ENCODE results near the gene CD63. TPM values are rescaled to one million over a fixed set of nuclear protein-coding genes. Genes with fewer than 3 reads are reported as not detected.

Gene CD63
- total and polyA plus RNA-seq, 12 donors: 565 to 2,861 (median 793) TPM

DNA sequence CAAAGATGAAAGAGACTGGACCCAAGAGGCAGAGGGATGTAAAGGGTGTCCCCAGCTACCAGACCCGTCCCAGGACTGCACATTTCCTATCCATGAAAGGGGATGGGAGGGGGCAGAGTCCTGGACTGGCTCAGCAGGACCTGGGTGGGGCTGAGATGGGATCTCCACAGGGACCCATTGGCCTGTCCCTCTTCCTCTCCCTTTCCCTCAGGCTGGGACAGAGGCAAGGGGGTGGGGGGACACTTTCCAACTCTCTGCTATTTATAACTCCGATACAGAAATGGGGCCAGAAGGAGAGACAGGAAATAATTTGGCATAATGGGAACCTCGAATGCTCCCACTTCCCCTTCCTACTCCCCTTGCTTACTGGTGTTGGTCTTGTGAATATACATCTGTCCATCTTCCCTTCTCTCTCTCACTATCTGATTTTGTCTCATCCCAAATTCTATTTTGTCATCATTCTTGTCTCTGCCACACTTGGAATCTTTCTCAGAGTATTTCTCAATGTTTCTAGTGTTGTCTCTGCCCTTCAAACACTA lies 20.0 kb downstream of the CD63 start:
- peaks cover 0 to 20% (median 0%) of the 10 kb centered on the region in 7 donors for H3K27me3 ChIP-seq
- no peaks in the 10 kb centered on the region for H3K36me3 ChIP-seq
- WGBS, 2 donors: 0 to 1% methylated on average over 3 of the region's 3 CpGs
- peak overlapping the region; percentile 41 to 87 (median 72) for H3K4me3 ChIP-seq
- intact Hi-C loops (cut with DNase I): loop anchor here in 1 of 10 donors (2.0 kb wide), 1 partner anchor 20 kb away; the partner anchor contains the start of gene CD63
- peaks cover 0 to 61% (median 39%) of the 10 kb centered on the region in 9 donors for H3K4me1 ChIP-seq
- H3K27ac ChIP-seq: peak overlapping the region; percentile 69 to 98 (median 89)
- H3K9me3 ChIP-seq: no peaks in the 10 kb centered on the region
- peak; percentile 49 to 65 (median 58) for ATAC-seq
- TF ChIP-seq, protein P1, sequence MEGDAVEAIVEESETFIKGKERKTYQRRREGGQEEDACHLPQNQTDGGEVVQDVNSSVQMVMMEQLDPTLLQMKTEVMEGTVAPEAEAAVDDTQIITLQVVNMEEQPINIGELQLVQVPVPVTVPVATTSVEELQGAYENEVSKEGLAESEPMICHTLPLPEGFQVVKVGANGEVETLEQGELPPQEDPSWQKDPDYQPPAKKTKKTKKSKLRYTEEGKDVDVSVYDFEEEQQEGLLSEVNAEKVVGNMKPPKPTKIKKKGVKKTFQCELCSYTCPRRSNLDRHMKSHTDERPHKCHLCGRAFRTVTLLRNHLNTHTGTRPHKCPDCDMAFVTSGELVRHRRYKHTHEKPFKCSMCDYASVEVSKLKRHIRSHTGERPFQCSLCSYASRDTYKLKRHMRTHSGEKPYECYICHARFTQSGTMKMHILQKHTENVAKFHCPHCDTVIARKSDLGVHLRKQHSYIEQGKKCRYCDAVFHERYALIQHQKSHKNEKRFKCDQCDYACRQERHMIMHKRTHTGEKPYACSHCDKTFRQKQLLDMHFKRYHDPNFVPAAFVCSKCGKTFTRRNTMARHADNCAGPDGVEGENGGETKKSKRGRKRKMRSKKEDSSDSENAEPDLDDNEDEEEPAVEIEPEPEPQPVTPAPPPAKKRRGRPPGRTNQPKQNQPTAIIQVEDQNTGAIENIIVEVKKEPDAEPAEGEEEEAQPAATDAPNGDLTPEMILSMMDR (IDR thresholded peaks at IDR 0.05): no peak
- peak; percentile 57 to 78 for DNase-seq

DNA sequence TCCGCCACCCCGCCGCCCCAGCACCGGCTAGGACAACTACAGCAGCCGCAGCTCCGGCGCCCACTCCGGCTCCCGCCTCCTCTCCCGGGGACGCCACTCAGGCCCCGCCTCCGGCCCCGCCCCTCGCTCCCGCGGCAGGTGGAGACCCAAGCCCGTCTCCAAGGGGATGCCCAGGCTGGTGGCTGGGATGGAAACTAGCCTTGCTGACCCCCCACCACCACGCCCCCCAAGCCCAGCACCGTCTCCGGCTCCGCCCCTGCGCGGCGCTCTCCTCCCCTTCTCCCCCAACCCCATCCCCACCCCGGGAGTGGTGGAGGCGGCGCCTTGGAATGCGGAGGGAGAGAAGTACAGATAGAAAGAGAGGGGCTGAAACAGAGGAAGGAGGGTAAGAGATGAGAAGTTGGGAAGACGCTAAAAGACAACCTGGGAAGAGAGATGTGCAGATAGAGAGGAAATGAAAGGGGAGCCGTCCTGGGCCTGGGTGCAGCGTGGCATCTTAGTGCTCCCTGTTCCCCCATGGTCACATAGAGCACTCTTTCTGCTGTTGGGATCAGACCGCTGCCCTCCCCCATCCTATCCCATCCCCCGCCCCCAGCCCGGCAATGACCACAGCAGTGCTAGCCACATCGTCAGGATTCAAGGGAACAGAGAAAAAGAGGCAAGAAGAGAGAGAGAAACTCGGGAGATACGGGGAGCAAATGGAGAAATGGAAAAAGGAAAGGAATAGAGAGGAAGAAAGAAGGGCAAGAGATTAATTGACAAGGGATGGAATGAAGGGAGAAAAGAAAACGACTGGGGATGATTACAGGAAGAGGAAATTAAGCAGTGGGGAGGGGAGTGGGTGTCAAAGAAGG lies 20.7 kb downstream of the CD63 start, which contains the start of gene ITGA7:
Gene ITGA7, minus strand, starts transcription at position 64 of the 854 bp plus-strand sequence. CDS start 222 bp downstream, outside the sequence.
- peaks cover 0 to 20% (median 0%) of the 10 kb centered on the region in 7 donors for H3K27me3 ChIP-seq
- peak within 1 kb of the TSS; percentile 41 to 87 (median 72) for H3K4me3 ChIP-seq
- H3K4me1 ChIP-seq: peaks cover 0 to 60% (median 37%) of the 10 kb centered on the region in 9 donors
- 0 to 1% methylated on average over 37 to 39 of the region's 39 CpGs for WGBS, 2 donors
- ATAC-seq (peak; percentile 43 to 73 (median 56)), DNase-seq (peak; percentile 82 to 87)
- intact Hi-C loops (cut with DNase I): loop anchor here in 1 of 10 donors (2.0 kb wide), 1 partner anchor 21 kb away; the partner anchor contains the start of gene CD63
- H3K36me3 ChIP-seq: no peaks in the 10 kb centered on the region
- peak within 1 kb of the TSS; percentile 69 to 98 (median 89) for H3K27ac ChIP-seq
- TF ChIP-seq, protein P1 (IDR thresholded peaks at IDR 0.05): no peak
- H3K9me3 ChIP-seq: no peaks in the 10 kb centered on the region

DNA sequence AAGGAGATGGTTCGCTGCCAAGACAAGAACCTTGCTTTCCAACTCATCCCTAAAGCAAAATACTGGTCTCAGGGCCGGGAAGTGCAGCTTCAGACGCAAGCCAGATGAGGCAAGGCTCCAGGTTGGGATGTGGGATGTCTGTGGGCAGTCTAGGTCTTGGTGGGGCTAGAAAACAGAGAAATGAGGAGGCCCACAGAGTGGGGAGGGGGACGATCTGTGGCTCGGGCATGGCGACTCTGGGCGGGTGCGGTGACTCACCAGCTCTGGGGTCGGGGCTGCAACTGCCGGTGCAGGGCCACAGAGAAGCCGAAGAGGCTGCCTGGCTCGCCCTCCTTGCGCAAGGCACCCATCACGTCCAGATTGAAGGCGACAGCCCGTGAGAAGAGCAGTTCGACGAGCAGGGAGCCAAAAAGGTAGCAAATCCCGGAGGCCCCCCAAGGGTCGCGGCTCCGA lies 21.6 kb downstream of the CD63 start:
- peaks cover 0 to 20% (median 0%) of the 10 kb centered on the region in 7 donors for H3K27me3 ChIP-seq
- H3K9me3 ChIP-seq: no peaks in the 10 kb centered on the region
- H3K4me3 ChIP-seq: peak overlapping the region; percentile 41 to 87 (median 72)
- TF ChIP-seq, protein P1 (IDR thresholded peaks at IDR 0.05): no peak
- peak overlapping the region; percentile 59 to 98 (median 89) for H3K27ac ChIP-seq
- peaks cover 0 to 7% (median 0%) of the 10 kb centered on the region in 9 donors for H3K36me3 ChIP-seq
- WGBS, 2 donors: 2 to 11% methylated on average over 22 of the region's 22 CpGs
- ATAC-seq (no peak), DNase-seq (no peak)
- peaks cover 0 to 60% (median 42%) of the 10 kb centered on the region in 9 donors for H3K4me1 ChIP-seq
- intact Hi-C loops (cut with DNase I): no loop called here

DNA sequence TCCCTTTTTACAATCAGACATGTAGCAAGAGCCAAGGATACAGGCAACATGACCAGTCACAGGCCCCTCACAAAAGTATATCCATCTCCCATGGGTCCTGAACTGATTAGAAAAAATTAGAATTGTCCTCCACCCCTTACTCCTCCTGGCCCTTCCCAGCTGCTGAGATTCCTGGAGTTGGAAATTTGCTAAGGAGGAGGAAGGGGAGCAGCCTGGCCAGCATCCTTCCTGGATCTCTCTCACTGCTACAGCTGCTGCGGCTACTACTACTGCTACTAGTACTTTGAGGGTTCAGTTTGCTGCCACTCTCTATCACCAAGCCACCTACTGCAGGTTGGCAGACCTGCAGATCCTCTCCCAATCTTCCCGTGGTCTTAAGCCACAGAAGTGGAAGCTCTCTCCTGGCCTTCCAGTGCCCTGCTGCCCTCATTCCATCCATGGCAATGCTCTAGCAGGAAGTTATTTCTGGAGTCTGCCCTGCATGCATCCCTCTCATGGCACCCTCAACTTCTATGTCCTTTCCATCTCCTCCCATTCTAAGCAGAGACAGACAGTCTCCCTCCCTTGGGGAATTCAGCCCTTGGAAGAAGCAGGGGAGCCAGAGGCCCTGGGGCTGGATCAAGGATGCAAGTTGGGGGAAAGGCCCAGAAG lies 22.1 kb downstream of the CD63 start:
- DNase-seq (no peak), ATAC-seq (no peak)
- no peaks in the 10 kb centered on the region for H3K9me3 ChIP-seq
- 27 to 40% methylated on average over 2 of the region's 2 CpGs for WGBS, 2 donors
- peak overlapping the region; percentile 59 to 98 (median 89) for H3K27ac ChIP-seq
- peaks cover 0 to 20% (median 0%) of the 10 kb centered on the region in 7 donors for H3K27me3 ChIP-seq
- TF ChIP-seq, protein P1 (IDR thresholded peaks at IDR 0.05): no peak
- peaks cover 0 to 65% (median 42%) of the 10 kb centered on the region in 9 donors for H3K4me1 ChIP-seq
- H3K36me3 ChIP-seq: peaks cover 0 to 11% (median 0%) of the 10 kb centered on the region in 9 donors
- intact Hi-C loops (cut with DNase I): no loop called here
- peak overlapping the region; percentile 41 to 87 (median 72) for H3K4me3 ChIP-seq
